Ascending aorta (tissue), 2 donors: Measurements from ENCODE around the gene SVOPL. TPM values are rescaled to one million over a fixed set of nuclear protein-coding genes. Genes with fewer than 3 reads are reported as not detected.

Source experiments
- DNase-seq, 2 donors: peaks; one replicate each; pipeline ENCODE4 v3.0.0-alpha.2; 2019; ENCODE audit warnings: low spot score in 2 of 2
- H3K27ac ChIP-seq, 2 donors: fragments of 200-600 bp; sonication (generic); one replicate each; pipeline ENCODE4 v1.5.1; 2016 to 2017; ENCODE audit warnings: mild to moderate bottlenecking in 1 of 2
- H3K27me3 ChIP-seq: fragments of 200-600 bp; sonication (generic); one replicate; pipeline ENCODE4 v1.5.1; 2017
- H3K36me3 ChIP-seq, 2 donors: fragments of 200-600 bp; sonication (generic); one replicate each; pipeline ENCODE4 v1.5.1; 2016
- H3K4me1 ChIP-seq, 2 donors: fragments of 200-600 bp; sonication (generic); one replicate each; pipeline ENCODE4 v1.5.1; 2016 to 2017; ENCODE audit warnings: mild to moderate bottlenecking in 1 of 2
- H3K4me3 ChIP-seq, 2 donors: fragments of 200-600 bp; sonication (generic); one replicate each; pipeline ENCODE4 v1.5.1; 2016 to 2017; ENCODE audit warnings: mild to moderate bottlenecking in 1 of 2
- H3K9me3 ChIP-seq, 2 donors: fragments of 200-600 bp; sonication (generic); one replicate each; pipeline ENCODE4 v1.5.1; 2016
- CTCF ChIP-seq, 3 experiments: fragments of 200-600 bp in 2 of 3; fragments of 450-650 bp in 1 of 3; sonication (generic) in 2 of 3; IDR thresholded peaks; one replicate each; pipeline ENCODE4 v1.5.1; 2016 to 2019; ENCODE audit warnings: antibody characterized with exemption in 3 of 3, mild to moderate bottlenecking in 1 of 3, moderate library complexity in 1 of 3
- intact Hi-C: fragments of 100-400 bp; cut with DNase I; formaldehyde crosslinking; loops from one replicate; pipeline ENCODE4 v1.15.1; 2023
- total RNA-seq: library from RNA; depleted of rRNA; stranded (reverse); fragments of >200 nt; gene quantifications from one replicate; pipeline ENCODE4 v1.1.0, GENCODE V29; 2016

Gene SVOPL
- total RNA-seq, 1 donor from 2014 or later, result not detected

DNA sequence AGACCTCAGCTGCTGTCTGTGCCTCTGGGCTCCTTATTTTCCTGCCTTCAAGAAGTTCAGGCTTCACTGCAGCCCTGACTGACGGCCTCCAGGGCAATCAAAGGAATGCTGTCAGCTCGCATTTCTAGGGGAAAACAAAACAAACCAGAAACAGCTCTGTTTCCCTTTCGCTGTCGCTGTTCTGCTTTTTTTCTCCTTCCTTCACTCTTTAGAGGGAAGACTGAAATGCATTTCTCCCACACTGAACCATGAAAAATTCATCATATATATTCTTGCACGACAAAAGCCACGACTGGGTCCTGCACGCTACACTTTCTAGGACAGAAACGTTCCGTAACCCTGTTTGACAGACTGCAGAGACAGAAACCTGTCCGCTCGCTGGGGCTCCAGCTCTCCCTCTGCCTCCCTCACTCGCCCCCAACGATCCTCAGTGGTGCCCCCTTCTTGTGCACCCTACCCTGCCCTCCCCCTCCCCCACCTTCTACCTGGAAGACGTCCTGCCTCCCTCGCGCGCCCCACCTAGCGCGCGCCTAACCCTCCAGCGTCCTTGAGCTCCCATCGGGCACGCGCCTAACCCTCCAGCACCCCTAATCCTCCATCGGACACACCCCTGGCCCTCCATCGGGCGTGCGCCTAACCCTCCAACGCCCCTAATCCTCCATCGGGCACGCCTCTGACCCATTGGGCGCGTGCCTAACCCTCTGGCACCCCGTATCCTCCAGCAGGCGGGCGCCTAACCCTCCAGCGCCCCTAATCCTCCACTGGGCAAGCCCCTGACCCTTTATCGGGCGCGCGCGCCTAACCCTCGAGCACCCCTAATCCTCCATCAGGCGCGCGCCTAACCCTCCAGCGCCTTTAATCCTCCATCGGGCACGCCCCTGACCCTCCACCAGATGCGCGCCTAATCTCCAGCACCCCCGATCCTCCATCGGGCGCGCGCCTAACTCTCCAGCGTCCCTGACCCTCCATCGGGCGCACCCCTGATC lies 37.1 kb downstream of the SVOPL start:
- TF ChIP-seq CTCF (IDR thresholded peaks at IDR 0.05), result no peak
- Histone ChIP-seq H3K9me3 (no peaks in the 10 kb centered on the region), H3K27ac (no peak overlapping the region), H3K27me3 (no peaks in the 10 kb centered on the region), H3K36me3 (no peaks in the 10 kb centered on the region), H3K4me3 (peak overlapping the region; percentile 30 to 49), H3K4me1 (no peaks in the 10 kb centered on the region)
- DNase-seq, result no peak
- intact Hi-C loops, result no loop called here

DNA sequence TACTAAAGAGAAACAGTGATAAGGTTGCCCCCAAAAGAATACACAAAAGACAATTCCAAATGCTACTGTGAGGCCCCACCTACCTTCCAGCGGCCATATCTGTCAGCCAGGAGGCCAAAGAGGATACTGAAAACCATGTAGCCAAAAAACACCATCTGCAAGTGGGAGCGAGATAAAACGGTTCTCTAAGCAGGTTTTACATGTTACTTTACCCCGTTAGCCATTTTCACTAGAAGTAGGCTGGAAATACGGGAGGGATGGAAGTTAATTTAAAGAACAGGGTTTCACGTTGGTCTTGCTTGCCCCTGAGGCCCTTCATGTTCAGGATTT lies 38.2 kb downstream of the SVOPL start:
- H3K36me3 ChIP-seq, result no peaks in the 10 kb centered on the region
- H3K4me3 ChIP-seq, result no peak overlapping the region
- H3K27ac ChIP-seq, result no peak overlapping the region
- intact Hi-C loops, result no loop called here
- H3K9me3 ChIP-seq, result no peaks in the 10 kb centered on the region
- TF ChIP-seq CTCF (IDR thresholded peaks at IDR 0.05), result no peak
- no peaks in the 10 kb centered on the region for H3K4me1 ChIP-seq
- DNase-seq, result no peak
- H3K27me3 ChIP-seq, result no peaks in the 10 kb centered on the region

- DNase-seq, result no peak
- TF ChIP-seq CTCF (IDR thresholded peaks at IDR 0.05), result no peak
- Histone ChIP-seq H3K27ac (no peak overlapping the region), H3K27me3 (no peaks in the 10 kb centered on the region), H3K4me3 (no peak overlapping the region), H3K9me3 (no peaks in the 10 kb centered on the region), H3K36me3 (no peaks in the 10 kb centered on the region), H3K4me1 (no peaks in the 10 kb centered on the region)
- intact Hi-C loops, result no loop called here
Measured at GRCh38 chr7:138662076-138662990, 38.8 kb downstream of the SVOPL start.

DNA sequence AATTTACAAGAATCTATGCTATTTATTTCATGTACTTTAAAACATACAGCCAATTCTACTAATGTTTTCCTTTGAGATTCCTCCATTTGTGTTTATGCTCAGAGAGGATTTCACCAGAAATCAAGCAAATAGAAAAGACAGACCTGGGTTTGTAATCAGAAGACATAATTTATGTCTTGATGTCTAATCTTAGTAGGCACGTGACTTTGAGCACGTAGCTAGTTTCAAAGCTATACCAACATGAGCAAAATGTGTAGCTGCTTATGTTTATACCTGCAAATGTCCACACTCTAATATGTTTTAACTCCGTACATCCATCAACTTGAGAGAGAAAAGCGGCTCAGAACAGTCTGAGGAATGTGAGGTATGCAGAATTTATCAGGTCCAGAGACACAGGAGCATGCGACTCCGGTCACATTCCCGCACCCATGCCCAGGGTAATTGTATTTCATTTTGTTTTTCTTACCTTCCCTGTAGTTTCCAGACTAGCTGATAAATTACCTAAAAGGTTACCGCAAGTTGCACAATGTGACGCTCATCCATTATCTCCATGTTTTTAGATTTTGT lies 40.0 kb downstream of the SVOPL start:
- Histone ChIP-seq H3K27ac (no peak overlapping the region), H3K27me3 (no peaks in the 10 kb centered on the region), H3K4me1 (no peaks in the 10 kb centered on the region), H3K4me3 (no peak overlapping the region), H3K9me3 (no peaks in the 10 kb centered on the region), H3K36me3 (no peaks in the 10 kb centered on the region)
- no peak for TF ChIP-seq CTCF (IDR thresholded peaks at IDR 0.05)
- no peak for DNase-seq
- intact Hi-C loops, result no loop called here

GRCh38 chr7:138658889-138659288 lies 42.3 kb downstream of the SVOPL start:
- Histone ChIP-seq H3K4me1 (no peaks in the 10 kb centered on the region), H3K4me3 (no peak overlapping the region), H3K9me3 (peaks cover 4% of the 10 kb centered on the region in 2 donors), H3K36me3 (no peaks in the 10 kb centered on the region), H3K27ac (no peak overlapping the region), H3K27me3 (no peaks in the 10 kb centered on the region)
- intact Hi-C loops, result no loop called here
- no peak for DNase-seq
- TF ChIP-seq CTCF (IDR thresholded peaks at IDR 0.05), result no peak
